Kidney glomerular epithelial cell (primary cell): ENCODE results near the gene SHLD1.
"Not testable (repeated sequence)": the region's sequence is repeated elsewhere in the genome, so short reads cannot be mapped to it uniquely, and the experiment has no call there.

Source experiments
- DNase-seq: peaks from one replicate; lab custom pipeline; 2025; lab: John Stamatoyannopoulos, UW

SHLD1 gene

DNA sequence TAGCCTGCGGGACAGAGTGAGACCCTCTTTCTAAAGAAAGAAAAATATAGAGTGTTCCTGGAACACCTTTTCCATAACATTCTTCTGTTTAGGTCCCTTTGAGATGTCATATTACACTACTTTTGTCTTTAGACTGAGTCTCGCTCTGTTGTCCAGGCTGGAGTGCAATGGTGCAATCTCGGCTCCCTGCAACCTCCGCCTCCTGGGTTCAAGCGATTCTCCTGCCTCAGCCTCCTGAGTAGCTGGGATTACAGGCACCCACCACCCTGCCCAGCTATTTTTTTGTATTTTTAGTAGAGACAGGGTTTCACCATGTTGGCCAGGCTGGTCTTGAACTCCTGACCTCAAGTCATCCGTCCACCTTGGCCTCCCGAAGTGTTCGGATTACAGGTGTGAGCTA, 31.2 kb downstream of the SHLD1 start:
- DNase-seq = not testable (repeated sequence)

GRCh38 chr20:5781798-5782750, 31.9 kb downstream of the SHLD1 start:
- DNase-seq = no peak

- no peak for DNase-seq
Measured at GRCh38 chr20:5784735-5785134, 34.5 kb downstream of the SHLD1 start.

DNA sequence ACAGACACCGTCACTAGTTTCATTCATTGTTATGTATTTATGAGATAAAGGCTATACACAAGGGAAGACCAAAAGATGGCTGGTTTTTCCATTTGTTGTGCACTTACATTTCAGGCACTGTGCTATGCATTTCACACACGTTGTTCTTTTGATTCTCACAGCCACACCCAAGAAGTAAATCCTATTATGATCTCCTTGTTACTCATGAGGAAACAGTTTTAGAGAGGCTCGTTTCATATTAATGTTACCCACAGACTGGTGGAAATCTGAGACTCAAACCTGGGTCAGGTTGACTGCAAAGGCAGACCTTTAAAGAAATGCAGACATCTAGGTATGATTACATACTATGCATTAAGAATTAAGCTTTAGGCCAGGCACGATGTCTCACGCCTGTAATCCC, 34.9 kb downstream of the SHLD1 start:
- DNase-seq = no peak

DNA sequence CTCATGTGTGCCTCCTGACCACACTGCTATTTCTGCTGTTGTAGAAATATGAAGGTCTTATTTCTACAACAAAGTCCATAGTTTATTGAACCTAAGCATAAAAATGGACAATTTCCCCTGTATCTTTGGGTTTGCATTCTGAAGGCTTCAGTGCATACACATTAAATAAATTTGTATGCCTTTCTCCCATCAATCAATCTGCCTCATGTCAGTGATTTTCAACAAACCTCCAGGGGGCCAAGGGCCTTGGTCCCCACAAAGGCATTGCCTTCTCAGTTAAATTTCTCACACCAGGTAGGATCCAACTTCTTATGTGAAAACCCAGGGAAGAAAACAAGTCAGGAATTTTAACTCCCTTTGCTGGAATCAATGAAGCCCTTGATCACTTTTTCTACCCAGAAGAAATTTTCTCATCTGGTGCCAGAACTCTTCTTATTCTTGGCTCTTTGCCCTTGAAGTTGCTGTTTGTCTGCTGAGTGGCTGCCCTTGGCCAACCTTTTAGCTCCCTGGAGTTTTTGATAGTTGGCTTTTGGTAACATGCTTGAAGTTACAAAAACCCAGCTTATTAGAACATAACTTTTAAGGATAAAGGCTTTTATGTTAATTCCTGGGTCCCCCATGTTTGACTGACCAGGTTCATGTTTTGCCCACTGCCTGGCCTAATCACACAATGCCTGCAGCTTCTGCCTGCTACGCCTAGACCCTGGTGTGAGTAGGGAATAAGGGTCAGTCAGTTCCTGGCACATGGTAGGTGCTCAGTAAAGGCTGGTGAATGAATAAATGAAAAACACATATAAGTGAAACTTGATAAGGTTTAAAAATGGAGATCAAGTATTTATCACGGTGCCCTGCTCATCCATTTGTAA, 37.0 kb downstream of the SHLD1 start:
- peak; percentile 51 for DNase-seq

DNA sequence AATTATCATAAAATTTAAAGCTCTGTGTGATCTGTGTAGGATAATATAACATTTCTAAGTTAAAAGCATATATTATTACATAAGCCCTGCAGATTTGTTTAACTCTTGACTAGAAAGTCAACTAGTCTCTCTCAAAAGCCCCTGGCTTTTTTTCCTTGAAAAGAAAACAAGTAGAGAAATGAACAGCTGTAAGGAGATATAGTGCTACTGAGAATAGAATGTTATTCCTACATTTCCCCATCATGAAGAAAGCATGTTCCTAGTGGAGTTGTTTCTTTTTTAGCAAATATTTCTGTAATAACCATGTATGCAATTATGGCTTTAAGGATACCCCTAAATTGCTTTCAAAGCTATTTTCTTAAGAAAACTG, 37.6 kb downstream of the SHLD1 start:
- DNase-seq = no peak

GRCh38 chr20:5788385-5788895, 38.2 kb downstream of the SHLD1 start:
- peak; percentile 70 for DNase-seq

DNA sequence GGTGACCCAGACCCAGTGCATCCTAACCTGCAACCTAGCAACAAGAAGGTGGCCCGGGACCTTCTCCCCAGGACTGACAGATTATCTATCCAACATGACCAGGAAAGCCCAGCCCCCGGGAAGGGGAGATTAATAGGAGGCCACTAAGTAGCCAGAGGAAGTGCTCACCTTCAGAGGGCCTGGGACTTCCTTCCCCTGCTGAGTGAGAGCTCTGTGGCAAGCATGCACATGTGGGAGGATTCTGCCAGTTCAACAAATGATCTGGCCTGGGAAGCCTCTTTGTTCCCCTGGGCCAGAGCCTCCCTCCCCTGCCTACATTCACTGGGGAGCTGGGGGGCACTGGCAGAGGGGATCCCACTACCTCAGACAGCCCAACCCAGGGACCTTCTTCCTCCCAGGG, 39.6 kb downstream of the SHLD1 start:
- no peak for DNase-seq

GRCh38 chr20:5793916-5794315, 43.7 kb downstream of the SHLD1 start:
- no peak for DNase-seq

- no peak for DNase-seq
Measured at GRCh38 chr20:5796331-5797040, 46.3 kb downstream of the SHLD1 start.

DNA sequence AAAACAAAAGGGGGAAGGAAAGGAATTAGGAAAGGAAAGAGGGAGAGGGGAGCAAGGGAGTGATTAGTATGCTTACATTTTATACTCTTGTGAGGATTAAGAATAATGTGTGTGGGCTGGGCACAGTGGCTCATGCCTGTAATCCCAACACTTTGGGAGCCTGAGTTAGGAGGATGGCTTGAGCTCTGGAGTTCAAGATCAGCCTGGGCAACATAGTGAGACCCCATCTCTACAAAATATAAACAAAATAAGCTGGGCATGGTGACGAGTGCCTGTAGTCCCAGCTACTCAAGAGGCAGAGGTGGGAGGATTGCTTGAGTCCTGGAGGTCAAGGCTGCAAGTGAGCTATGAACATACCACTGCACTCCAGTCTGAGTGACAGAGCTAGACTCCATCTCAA, 47.0 kb downstream of the SHLD1 start:
- no peak for DNase-seq

- DNase-seq = no peak
Measured at GRCh38 chr20:5797843-5798462, 47.8 kb downstream of the SHLD1 start.

- DNase-seq = not testable (repeated sequence)
Measured at GRCh38 chr20:5803754-5804303, 53.6 kb downstream of the SHLD1 start.

GRCh38 chr20:5806457-5807263, 56.5 kb downstream of the SHLD1 start:
- no peak for DNase-seq

DNA sequence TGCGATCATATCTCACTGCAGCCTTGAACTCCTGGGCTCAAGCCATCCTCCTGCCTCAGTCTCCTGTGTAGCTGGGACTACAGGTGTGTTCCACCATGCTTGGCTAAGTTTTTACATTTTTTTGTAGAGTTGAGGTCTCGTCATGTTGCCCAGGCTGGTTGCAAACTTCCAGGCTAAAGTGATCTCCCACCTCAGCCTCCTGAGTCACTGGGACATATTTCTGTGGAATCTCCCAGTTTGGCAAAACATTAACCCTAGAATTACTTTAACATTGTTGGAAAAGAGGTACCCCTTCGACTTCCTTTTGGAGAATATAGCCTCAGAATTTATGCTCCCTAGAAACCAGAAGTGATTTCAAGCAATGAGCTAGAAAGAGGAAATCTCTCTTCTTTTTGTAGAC, 57.2 kb downstream of the SHLD1 start:
- peak; percentile 24 for DNase-seq

DNA sequence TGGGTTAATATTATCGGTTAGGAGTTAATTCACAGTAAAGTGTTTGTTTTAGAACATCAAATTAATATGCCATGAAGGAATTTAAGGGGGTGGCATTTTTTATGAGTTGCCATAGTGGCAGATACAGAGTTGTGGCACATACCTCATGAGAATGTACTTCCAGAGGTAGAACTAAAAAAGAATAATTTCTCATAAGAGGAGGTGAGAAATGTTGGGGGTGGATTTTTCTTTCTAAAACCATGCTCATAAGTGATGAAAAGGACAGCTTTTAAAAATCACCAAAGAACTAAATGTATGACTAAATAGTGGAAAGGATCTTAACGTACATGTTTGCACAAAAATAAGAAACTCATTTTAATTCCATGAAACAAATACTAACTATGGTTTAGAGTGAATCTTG, 58.7 kb downstream of the SHLD1 start:
- no peak for DNase-seq

- DNase-seq = no peak
Measured at GRCh38 chr20:5809495-5809894, 59.3 kb downstream of the SHLD1 start.

DNA sequence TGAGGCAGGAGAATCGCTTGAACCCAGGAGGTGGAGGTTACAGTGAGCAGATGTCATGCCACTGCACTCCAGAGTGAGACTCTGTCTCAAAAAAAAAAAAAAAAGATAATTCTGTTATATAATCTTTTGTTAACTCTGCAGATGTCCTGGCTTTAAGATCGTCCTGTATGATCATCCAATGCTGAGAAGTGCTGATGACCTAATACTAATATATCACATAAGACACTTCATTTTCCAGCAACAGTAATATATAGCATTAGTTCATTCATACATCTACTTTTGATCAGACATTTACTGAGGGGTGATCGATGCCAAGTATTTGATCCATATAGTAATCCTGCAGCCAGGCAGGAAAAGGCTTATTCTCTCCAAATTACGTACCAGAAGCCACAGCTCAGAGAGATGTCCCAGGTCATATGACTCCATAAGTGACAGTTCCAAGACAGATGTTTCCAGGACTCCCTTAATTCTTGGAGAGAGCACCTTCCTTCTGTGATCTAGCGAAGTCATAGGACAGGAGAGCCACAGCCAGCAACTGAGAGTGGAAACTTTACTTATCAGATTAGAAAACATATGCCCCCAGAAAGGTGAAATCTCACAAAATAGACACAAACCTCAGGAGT, 60.7 kb downstream of the SHLD1 start:
- DNase-seq = no peak

GRCh38 chr20:5811746-5812145, 61.5 kb downstream of the SHLD1 start:
- DNase-seq = no peak

GRCh38 chr20:5818346-5818681, 68.1 kb downstream of the SHLD1 start:
- DNase-seq = no peak
